GM13977 (cell line): Measurements from ENCODE around the gene CDC42BPB.

ENCODE experiments used
- DNase-seq: peaks from one replicate; pipeline ENCODE4 v3.0.0; 2012; ENCODE audit warnings: low spot score
- in situ Hi-C: fragments of 300-500 bp; cut with MboI; formaldehyde crosslinking; loops from one replicate; pipeline ENCODE4 v1.12.0; 2022; ENCODE audit warnings: low sequenced_read_pairs, low pct_unique_long_range_greater_than_20kb, mixed read lengths, inconsistent platforms; ENCODE audit not compliant: unreplicated experiment
- TF ChIP-seq, protein P1 (sequence below): IDR thresholded peaks from 2 replicates; pipeline ENCODE4 v1.5.1; 2012; ENCODE audit warnings: mild to moderate bottlenecking, control low read depth; ENCODE audit not compliant: insufficient read depth; ENCODE audit errors: extremely low read depth, missing control alignments

CDC42BPB gene

DNA sequence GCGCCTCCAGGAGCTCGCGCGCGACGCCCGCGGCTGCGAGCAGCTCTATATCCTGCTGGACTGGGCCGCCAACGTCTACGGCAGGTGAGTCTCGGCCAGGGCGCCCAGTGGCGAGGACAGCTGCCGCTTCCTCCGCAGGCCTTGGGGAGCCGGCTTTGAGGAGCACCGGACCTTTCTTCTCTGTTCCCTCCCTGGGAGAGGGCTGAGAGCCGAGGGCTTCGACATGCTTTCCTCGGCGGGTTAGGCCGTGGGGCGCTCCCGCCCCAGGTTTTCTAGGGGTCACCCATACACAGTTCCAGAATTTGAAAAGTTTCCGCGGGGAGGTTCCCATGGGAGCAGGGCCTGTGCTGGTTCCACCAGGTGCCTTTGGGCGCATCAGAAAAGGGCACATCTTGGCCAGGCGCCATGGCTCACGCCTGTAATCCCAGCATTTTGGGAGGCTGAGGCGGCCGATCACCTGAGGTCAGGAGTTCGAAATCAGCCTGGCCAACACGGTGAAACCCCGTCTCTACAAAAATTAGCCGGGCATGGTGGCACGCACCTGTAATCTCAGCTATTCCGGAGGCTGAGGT is 45.4 kb upstream of the CDC42BPB start:
- in situ Hi-C loops: no loop called here
- TF ChIP-seq, protein P1, sequence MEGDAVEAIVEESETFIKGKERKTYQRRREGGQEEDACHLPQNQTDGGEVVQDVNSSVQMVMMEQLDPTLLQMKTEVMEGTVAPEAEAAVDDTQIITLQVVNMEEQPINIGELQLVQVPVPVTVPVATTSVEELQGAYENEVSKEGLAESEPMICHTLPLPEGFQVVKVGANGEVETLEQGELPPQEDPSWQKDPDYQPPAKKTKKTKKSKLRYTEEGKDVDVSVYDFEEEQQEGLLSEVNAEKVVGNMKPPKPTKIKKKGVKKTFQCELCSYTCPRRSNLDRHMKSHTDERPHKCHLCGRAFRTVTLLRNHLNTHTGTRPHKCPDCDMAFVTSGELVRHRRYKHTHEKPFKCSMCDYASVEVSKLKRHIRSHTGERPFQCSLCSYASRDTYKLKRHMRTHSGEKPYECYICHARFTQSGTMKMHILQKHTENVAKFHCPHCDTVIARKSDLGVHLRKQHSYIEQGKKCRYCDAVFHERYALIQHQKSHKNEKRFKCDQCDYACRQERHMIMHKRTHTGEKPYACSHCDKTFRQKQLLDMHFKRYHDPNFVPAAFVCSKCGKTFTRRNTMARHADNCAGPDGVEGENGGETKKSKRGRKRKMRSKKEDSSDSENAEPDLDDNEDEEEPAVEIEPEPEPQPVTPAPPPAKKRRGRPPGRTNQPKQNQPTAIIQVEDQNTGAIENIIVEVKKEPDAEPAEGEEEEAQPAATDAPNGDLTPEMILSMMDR: no peak
- DNase-seq: no peak

DNA sequence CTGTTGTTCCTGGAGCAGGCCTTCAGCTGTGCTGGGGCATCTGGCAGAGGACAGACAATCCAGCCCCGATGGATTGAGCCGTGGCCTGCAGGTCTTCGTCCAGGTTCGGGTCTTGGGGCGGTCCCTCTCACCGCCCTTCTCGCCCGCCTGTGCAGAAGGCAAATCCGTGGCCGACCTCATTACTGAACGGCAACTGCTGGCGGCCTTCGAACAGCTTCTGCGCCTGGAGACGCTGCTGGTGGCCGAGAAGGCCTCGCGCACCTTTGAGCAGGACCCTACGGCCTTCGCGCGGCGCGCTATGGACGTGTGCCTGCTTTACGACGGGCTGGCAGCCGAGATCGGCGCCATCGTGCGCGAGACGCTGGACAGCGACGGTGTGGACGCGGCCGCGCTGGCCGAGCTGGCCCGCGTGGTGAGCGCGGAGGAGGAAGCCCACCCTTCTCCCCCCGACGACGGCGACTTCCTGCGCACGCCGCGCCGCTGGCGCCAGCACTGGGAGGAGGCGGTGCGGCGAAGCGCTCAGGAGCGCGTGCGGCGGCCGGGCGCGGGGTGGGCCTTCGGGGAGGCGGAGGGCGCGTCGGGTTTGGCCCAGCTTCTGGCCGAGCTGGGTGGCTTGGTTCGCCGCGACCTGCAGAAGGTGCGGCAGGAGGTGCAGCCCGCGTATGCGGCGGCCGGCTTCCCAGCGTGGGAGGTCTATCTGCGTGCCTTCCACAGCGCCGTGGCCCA is 44.8 kb upstream of the CDC42BPB start:
- TF ChIP-seq, protein P1: no peak
- in situ Hi-C loops: no loop called here
- no peak for DNase-seq

DNA sequence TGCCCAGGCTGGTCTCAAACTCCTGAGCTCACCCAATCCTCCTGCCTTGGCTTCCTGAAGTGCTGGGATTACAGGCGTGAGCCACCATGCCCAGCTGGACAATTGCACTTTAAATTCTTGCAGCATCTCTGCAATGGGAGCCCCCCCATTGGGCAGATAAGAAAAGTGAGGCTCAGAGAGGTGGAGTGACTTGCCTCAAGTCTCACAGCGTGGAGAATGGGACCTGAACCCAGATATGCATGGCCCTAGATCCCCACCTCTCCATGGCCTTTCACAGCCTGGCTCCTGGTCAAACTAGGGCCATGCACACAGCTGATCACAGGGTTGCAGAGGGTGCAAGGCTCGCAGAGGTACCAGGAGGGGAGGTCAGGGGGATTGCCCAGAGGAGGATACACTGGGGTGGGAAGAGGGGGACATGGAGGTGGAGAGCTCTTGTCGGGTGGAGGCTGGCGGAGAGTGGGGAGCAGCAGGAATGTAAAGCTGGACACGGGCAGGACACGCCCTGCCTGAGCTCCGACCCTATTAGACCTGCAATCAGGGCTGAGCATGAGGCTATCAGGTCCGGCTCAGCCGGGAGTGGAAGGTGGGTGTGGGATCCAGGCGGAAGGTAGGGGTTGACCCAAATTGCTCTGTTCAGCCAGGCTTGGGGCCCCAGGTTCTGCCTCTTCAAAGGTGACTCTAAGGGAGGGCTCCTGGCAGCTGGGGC is 44.1 kb upstream of the CDC42BPB start:
- in situ Hi-C loops: no loop called here
- TF ChIP-seq, protein P1: no peak
- no peak for DNase-seq

DNA sequence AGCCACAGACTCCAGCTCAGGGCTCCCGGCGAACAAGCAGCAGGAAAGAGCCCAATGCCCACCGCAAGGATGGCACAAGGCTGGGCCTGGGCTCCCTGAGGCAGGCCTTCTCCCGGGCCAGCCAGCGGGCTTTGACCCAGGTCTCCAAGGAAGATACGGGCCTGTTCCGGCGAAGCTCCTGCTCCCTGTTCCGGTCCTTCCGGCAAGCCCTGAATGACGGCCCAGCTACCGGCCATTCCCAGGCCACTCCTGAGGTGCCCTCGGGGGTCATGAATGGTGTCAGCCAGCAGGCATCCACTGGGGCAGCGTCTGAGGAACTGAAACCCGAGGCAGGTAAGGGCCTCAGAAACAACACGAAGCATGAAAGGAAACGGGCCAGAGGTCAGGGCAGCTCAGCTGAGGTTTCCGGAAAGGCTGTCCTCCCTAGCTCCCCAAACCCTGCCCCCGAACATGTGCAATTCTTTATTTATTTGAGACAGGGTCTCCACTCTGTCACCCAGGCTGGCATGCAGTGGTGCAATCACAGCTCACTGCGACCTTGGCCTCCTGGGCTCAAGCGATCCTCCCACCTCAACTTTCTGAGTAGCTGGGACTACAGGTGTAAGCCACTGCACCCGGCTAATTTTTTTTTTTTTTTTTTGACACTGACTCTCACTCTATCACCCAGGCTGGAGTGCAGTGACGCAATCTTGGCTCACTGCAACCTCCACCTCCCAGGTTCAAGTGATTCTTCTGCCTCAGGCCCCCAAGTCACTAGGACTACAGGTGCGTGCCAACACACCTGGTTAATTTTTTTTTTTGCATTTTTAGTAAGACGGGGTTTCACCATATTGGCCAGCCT is 43.2 kb upstream of the CDC42BPB start:
- no peak for DNase-seq
- TF ChIP-seq, protein P1: no peak
- in situ Hi-C loops: no loop called here

DNA sequence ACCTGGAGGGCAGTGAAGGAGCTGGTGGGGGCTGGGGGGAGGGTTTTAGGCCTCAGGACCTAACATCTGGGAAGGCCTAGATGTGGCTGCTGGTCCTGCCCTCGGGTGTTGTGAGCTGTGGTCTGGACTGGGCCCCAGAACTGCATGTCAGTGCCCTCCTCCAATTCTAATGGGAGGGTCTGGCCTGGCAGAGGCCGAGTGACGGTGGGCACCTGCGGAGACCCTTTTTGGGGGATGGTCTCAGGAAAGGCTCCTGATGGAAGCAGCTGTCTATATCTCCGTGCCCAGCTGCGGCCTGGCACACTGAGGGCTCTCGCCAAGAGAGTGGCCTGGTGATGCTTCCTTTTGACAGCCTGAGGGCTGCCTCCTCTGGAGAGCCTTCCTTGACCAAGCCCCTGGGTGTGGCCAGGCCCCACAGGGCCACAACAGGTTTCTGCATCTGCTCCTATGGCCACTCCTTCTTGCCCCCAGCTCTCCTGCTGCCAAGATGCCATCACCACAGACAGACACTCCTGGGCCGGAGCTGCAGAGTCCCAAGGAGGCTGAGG is 42.5 kb upstream of the CDC42BPB start:
- no peak for DNase-seq
- TF ChIP-seq, protein P1: no peak
- in situ Hi-C loops: loop anchor here (25.0 kb wide), 1 partner anchor 187 kb away; no protein-coding TSS in a partner anchor
